AG10803 (cell line): ENCODE data around the gene P4HA2.

Experiments used
- DNase-seq: peaks from one replicate; pipeline ENCODE4 v3.0.0; 2010; ENCODE audit warnings: low read depth
- H3K4me3 ChIP-seq: 2 replicates; pipeline ENCODE4 v1.5.1; 2011; ENCODE audit warnings: mild to moderate bottlenecking, low read length, control low read depth
- TF ChIP-seq, protein P1 (sequence below): conservative IDR thresholded peaks from 2 replicates; pipeline ENCODE4 v1.5.1; 2011; ENCODE audit warnings: mild to moderate bottlenecking, low read length, control low read depth, inconsistent platforms

P4HA2 gene

DNA sequence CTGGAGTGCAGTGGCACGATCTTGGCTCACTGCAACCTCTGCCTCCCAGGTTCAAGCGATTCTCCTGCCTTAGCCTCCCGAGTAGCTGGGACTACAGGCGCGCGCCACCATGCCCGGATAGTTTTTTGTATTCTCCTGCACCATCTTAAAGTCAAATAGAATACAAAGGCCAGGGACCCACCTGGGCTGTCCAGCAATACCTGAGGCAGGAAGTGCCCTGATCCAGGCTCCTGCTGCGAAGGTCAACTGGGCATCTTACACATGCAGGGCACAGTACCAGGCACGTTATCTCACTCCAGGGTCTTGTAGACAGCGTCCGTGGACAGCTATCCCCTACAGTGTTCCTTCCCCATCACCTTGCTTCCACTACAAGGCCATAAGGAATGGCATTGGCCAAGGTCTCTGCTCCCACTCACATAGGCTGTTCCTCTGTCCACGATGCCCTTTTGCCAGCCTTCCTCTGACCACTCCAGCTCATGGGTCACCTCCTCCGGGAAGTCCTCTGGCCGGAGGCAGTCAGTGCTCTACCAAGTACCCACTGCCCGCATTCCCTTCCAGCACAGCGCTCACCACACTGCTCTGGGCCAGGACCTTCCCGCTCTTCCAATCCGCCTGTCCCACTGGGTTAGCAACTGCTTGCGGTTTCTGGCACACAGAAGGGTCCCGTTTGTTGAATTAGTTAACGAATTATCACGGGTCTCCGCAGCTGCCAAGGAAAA lies 978 bp downstream of the P4HA2 start:
- DNase-seq = peak; percentile 42
- TF ChIP-seq, protein P1, sequence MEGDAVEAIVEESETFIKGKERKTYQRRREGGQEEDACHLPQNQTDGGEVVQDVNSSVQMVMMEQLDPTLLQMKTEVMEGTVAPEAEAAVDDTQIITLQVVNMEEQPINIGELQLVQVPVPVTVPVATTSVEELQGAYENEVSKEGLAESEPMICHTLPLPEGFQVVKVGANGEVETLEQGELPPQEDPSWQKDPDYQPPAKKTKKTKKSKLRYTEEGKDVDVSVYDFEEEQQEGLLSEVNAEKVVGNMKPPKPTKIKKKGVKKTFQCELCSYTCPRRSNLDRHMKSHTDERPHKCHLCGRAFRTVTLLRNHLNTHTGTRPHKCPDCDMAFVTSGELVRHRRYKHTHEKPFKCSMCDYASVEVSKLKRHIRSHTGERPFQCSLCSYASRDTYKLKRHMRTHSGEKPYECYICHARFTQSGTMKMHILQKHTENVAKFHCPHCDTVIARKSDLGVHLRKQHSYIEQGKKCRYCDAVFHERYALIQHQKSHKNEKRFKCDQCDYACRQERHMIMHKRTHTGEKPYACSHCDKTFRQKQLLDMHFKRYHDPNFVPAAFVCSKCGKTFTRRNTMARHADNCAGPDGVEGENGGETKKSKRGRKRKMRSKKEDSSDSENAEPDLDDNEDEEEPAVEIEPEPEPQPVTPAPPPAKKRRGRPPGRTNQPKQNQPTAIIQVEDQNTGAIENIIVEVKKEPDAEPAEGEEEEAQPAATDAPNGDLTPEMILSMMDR = no peak
- H3K4me3 ChIP-seq = peak overlapping the region; percentile 74

DNA sequence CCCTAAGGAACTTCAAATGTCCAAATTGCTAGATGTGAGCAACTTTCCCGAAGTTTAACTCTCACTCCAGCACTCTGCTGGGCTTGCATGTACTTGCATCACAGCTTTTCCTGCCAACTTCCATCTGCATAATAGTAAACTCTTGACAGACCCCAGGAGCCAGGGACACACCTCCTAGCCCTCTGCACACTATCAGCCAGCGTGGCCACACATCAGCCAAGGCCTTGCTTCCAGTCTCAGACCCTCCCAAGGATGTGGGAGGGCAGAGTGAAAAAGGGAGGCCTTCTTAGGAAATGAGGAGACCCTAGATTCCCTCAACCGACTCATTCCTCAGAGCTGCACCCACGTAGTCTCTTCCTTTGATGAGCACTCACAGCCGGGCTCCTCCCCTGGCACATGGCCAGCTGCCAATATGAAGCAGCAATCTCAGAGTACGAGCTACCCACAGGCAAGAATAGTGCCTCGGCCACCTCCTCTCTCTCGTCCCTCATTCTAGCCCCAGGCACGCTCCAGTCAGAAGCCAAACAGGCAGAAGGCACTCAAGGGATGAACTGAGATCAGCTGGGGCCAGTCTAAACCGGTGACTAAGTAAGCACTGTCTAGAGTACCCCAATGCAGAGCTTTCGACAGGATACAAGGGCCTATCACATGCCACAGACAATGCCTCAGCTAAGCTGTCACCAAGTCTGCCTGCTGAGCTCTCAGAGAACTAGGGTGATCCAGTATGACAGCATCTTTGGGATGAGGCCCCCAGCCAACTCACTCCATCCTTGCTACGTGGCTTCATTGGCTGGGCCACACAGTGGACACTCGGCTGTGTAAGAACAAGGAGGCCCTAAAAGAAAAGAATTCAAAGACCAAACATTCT lies 2.3 kb downstream of the P4HA2 start:
- H3K4me3 ChIP-seq = peak overlapping the region; percentile 74
- peak; percentile 89 for DNase-seq
- TF ChIP-seq, protein P1 = no peak

DNA sequence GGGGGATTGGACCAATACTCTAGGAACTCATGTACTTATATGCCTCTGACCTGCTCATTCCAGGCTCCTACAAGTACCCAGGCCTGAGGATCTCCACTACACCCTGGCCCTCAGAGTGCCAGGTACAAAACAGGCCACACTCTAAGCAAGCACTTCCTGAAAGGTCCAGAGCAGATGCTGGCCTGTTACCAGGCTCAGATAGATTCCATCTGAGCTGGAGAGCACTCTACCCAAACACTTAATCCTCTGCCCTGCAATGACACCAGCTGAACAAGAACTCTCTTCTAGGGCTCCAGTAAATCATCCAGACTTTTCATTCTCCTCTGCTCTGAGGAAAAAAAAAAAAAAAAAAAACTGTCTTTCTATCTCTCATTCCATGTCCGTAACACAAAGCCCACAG lies 2.9 kb downstream of the P4HA2 start:
- no peak overlapping the region for H3K4me3 ChIP-seq
- peak; percentile 75 for DNase-seq
- TF ChIP-seq, protein P1 = no peak

DNA sequence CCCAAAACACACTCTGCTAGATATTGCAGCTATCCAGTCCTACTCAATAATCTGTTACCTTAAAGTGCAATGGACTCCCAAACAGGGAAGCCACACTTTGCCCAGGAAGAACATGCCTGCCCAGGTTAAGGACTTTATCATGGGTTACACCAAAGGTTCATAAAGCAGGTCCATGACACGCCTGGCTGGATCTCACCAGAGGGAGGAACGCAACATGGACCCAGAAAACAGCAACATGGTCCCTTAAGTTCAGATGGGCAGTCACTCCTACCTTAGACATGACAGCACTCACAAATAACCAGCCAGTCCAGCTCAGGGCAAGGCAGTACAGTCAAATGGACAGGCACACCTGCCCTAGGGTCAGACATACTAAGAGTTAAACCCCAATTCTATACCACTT lies 3.8 kb downstream of the P4HA2 start:
- TF ChIP-seq, protein P1 = no peak
- DNase-seq = no peak

DNA sequence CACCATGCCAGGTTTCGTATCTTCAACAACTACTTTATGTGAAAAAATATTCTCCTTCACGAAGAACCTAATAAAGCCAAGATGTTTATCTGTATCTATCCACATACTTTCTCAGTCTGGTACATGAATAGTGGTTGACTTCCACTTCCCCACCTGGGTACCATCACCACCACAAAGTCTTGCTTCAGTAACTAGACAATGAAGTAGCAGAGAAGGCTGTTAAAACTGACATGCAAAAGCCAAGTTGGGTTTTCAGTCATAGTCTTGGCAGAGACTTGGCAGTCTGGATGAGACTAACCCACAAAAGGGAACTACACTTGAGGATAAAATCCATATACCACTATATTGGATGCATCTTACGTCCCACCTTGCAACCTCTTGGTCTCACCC lies 5.0 kb downstream of the P4HA2 start:
- TF ChIP-seq, protein P1 = no peak
- DNase-seq = no peak
- H3K4me3 ChIP-seq = no peak overlapping the region

More for the DNA sequence above, 3.8 kb downstream of the P4HA2 start:
- H3K4me3 ChIP-seq = no peak overlapping the region

DNA sequence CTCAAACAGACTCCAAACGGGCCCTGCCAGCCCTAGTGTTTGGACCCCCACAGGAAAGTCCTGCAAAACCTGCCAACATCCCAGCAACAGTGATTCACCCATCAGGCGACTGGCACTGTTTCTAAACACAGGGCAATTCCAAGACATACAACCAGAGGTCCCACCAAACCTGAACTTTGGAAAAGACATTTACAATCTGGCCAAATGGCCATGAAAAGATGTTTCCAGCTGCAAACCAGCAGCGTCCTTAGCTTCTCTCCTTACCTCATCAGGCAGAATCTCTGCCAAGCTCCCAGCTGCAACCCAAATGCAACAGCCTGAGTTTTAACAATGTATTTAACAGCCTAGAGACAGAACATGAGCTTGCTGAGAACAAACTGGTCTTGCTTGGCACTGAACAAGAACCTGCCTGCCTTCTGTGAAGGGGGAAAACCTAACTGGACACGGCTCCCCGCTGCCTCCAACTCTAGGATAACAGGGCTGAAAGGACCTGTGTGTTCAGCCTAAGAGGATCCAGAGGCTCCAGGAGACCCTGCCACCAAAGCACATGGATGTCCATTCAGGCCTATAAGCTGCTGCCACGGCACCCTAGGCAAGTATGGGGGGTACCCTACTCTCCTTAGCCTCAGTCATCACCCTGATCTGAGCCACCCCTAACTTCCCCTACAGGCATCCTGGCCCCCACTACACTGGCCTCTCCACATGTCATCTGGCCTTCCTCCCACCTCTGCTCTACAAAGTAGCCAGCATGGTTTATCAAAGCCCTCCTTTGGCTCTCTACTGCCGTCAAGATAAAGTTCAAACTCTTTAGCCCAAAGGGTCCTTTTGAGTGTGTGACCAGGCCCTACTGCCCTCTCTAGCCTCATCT lies 5.6 kb downstream of the P4HA2 start:
- peak; percentile 94 for DNase-seq
- no peak overlapping the region for H3K4me3 ChIP-seq
- TF ChIP-seq, protein P1 = peak; percentile 49
